Endothelial cell of hepatic sinusoid (primary cell): ENCODE results near the gene PAAF1.

ENCODE experiments used
- in situ Hi-C: cut with HindIII; loops from 2 replicates; pipeline ENCODE4 v1.10.0; 2017; ENCODE audit warnings: low sequenced_read_pairs

Gene PAAF1

DNA sequence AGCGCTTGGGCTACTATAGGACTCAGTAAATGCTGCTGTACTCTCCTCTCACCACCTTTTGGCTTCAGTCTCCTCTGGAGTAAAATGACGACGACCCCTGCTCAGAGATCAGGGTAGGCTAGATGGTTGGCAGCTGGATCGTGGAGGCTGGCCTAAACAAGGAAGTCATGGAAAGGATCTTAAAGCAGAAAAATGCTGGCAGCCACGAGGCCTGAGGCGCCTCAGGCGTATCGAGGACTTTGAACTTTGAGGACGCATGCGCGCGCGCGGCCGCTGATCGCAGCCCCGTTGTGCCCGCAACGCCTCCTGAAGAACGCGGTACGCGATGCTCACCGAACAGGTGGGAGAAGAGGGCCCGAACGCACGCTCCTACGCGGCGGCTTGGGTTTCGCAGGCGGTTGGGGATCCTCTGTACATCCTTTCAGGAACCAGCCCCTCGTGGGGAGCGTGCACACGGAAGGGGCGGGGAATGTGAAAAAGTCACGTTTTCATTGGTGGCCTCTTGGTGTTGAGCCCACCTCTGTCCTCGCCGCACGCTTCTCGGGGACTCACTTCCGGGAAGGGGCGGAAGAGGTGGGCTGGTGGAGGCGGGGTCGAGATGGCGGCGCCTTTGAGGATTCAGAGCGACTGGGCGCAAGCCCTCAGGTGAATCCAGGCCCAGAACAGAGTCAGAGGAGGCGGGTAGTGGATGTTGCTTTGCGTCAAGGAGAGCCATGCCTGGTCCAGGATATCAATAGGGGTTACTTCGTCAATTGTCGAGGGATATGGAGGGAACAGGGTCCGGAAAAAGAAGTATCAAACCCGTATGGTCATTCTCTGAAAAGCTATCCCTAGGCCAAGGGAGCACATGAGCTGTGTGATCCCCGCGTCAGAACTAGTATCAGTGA is at the start of gene PAAF1, which contains the start of gene COA4:
Gene PAAF1 (plus strand): TSS at position 576 of the 887 bp plus-strand sequence. CDS start 23 bp downstream, at position 599.
Gene COA4 (minus strand): TSS at position 423 of the 887 bp plus-strand sequence. CDS start 3,468 bp downstream, outside the sequence.
- in situ Hi-C loops: loop anchor here (5.0 kb wide), 1 partner anchor 64 kb away; no protein-coding TSS in a partner anchor

DNA sequence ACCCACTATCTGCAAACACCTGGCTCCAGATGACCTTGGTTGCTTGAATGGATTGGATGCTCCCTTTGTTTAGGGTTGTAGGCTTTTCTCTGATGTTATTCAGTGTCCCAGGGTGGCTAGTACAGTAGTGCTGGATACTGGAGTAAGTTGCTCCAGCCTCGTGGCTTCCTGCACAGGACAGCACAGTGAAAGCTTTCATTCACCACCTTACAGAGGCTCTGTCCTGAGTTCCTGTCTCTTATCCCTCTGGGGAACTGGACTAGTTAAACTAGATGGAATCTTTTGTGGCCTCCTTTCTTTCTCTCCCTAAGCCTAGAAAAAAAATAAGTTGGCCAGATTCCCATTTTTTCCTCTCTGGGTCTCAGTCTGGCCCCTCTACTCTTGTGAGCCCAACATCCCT is 46.5 kb upstream of the PAAF1 start:
- in situ Hi-C loops: no loop called here

DNA sequence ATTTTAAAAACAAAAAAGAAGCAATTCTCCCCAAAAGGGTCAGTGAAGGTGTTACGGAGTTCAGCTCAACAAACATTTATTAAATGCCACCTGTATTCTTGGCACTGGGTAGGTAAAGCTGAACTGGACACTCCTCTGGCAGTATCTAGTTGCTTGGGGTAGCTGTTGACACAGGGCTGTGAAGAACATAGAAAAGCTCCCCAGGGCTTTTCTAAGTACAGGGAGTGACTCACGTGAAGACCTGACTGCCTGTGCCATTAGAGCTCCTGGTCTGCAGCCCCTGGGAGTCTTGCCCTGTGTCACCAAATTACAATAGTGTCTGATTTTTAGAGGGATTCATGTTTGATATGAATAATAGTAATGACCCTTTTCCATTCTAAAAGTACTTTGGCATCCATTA is 43.7 kb upstream of the PAAF1 start:
- in situ Hi-C loops: no loop called here

GRCh38 chr11:73838443-73839122 is 38.2 kb upstream of the PAAF1 start:
- in situ Hi-C loops: no loop called here

GRCh38 chr11:73839123-73839457 is 37.7 kb upstream of the PAAF1 start:
- in situ Hi-C loops: no loop called here

GRCh38 chr11:73851046-73851764 is 25.6 kb upstream of the PAAF1 start:
- in situ Hi-C loops: no loop called here

- in situ Hi-C loops: no loop called here
Measured at GRCh38 chr11:73852049-73852448, 24.8 kb upstream of the PAAF1 start.

GRCh38 chr11:73854680-73855079 is 22.1 kb upstream of the PAAF1 start:
- in situ Hi-C loops: no loop called here

GRCh38 chr11:73856031-73856567 is 20.7 kb upstream of the PAAF1 start:
- in situ Hi-C loops: no loop called here

DNA sequence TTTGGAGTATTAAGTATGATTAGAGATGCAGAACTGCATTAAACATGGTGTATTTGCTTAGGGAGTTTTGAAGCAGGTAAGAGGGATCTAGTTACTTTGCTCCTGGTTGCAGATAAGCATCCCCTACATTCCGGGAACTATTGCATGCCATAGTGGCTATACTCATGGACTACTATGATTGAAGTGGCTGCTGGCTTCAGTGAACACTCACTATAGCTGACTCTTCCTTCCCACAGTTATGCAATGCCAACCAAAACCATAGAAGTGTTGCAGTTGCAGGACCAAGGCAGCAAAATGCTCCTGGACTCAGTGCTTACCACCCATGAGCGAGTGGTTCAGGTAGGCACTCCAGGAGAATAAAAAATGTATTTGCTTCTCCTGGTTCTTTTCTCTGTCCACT is 17.1 kb upstream of the PAAF1 start:
- in situ Hi-C loops: no loop called here

DNA sequence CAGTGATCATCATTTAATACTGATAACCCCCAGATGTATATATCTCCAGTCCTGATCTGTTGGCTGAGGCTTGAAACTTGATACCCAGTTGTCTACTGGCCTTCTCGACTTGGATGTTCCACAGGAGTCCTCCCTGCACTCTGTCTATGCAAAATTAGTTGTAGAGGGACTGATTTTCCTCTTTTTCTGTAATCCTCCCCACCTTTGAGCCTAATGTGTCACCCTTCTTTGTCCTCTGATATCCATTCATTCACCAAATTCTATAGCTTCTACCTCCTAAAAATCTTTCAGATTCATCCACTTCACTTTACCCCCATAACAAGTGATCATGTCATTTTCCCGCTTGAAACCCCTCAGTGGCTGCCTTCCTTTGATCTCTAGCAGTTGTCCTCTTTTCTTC is 16.6 kb upstream of the PAAF1 start:
- in situ Hi-C loops: no loop called here

DNA sequence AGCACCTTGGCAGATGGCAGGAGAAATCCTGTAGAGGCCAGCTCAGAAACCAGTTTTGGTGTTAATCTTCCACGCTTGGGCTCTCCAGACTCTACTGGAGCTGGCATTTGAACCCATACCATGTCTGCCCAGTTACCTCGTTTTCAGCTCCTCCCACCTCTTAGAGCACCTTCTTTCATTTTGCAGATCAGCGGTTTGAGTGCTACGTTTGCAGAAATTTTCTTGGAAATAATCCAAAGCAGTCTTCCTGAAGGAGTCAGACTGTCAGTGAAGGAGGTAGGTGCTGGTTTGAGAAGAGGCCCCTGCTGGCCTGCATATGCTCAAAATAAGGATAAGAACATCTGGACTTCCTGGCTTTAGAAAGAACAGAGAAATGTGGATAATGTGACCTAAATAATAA is 13.8 kb upstream of the PAAF1 start:
- in situ Hi-C loops: no loop called here

DNA sequence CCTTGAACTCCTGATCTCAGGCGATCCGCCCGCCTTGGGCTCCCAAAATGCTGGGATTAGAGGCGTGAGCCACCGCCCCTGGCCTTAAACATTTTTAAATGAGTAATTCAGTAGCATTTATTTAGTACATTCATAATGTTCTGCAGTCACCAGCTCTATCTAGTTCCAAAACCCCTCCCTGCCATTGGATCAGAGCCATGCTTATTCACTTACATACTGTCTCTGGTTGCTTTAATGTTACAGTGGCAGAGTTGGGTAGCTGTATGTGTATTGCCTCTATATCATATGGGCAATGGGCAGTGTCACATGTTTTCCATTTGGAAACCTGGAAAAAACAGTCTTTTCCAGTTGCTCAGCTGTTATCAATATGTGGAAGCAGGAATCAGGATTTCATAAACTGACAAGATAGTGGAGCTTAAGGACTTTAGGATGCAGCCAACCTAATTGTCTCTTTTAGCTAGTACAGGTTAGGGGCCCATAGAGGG is 10.7 kb upstream of the PAAF1 start:
- in situ Hi-C loops: no loop called here

DNA sequence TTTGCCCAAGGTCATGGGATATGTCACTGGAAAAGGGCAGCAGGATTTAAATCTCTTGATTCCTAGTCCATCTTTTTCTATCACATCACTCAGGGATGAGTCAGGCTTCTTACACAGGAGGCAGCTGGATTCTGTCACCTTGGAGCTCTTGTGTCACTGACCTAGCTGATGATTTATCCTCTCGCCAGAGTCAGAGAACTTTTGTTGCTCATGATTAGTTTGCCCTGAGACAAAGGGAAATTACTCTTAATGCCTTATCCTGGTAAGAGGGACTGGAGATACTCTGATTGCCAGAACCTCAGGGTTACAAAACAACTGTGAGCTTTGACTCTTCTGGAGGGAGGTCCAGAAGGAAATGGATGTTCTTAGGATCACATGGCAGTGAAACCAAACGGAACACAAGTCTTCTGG is 10.2 kb upstream of the PAAF1 start:
- in situ Hi-C loops: no loop called here

- in situ Hi-C loops: no loop called here
Measured at GRCh38 chr11:73869332-73869949, 7.4 kb upstream of the PAAF1 start.

GRCh38 chr11:73870261-73870660 is 6.5 kb upstream of the PAAF1 start:
- in situ Hi-C loops: no loop called here

- in situ Hi-C loops: no loop called here
Measured at GRCh38 chr11:73872749-73873357, 3.9 kb upstream of the PAAF1 start.

DNA sequence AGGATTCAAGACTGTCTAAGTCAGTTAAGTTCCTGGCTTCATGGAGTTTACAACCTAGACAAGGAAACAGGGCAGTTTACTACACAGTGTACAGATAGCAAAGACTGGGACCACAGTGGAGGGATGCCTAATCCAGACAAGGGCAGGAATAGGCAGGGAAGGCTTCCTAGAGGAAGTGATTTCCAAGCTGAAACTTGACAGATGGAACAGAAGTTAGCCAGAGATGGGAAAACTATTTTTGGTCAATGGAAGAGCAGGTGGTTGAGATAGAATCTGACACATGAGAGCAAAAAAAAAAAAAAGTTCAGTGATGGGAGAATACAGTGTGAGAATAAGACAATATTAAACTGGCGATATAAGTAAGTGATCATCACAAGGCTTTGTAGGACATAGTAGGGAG is 1.4 kb upstream of the PAAF1 start:
- in situ Hi-C loops: loop anchor here (5.0 kb wide), 1 partner anchor 63 kb away; no protein-coding TSS in a partner anchor

DNA sequence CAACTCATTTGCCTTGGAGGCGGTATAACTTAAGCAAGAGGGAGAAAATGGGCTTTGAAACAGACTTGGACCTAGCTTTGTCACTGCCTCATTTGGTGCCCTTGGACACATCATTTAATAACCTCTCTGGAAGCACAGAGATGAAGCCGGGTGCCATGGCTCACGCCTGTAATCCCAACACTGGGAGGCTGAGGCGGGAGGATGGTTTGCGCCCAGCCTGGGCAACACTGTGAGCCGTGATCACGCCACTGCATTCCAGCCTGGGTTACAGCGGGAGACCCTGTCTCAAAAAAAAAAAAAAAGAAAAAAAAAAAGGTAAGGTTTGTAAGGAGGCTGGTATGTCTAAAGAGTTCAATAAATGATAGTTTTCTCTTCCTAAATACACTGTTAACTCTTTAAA is 959 bp upstream of the PAAF1 start:
- in situ Hi-C loops: loop anchor here (5.0 kb wide), 1 partner anchor 64 kb away; no protein-coding TSS in a partner anchor

- in situ Hi-C loops: loop anchor here (5.0 kb wide), 1 partner anchor 66 kb away; no protein-coding TSS in a partner anchor
Measured at GRCh38 chr11:73878771-73879170, 2.0 kb downstream of the PAAF1 start.
